PC-9 (cell line): ENCODE data around the gene LURAP1L. TPM values are rescaled to one million over a fixed set of nuclear protein-coding genes. Genes with fewer than 3 reads are reported as not detected.

Source experiments
- BruUV-seq: library from RNA; stranded (reverse); fragments of 400-500 nt; replicated peaks from 2 replicates; lab custom pipeline; 2021; lab: Mats Ljungman, UMichigan
- CTCF ChIA-PET: fragments of 300-600 bp; sonication (Branson Sonifier 250); formaldehyde crosslinking; loops from one replicate; lab custom pipeline; 2022; ENCODE audit warnings: antibody characterized with exemption; lab: Charles Lee
- POLR2A ChIA-PET: fragments of 300-600 bp; sonication (Branson Sonifier 250); formaldehyde crosslinking; loops from one replicate; lab custom pipeline; 2022; ENCODE audit warnings: antibody characterized with exemption; ENCODE audit not compliant: unreplicated experiment; lab: Charles Lee
- DNase-seq, 2 experiments: peaks; one replicate each; pipeline versions ENCODE4 v3.0.0 to v3.0.0-alpha.2; 2015 to 2022; ENCODE audit warnings: mixed read lengths in 1 of 2
- H2AFZ ChIP-seq: fragments of 200-600 bp; sonication (generic); 2 replicates; pipeline ENCODE4 v1.8.1; 2017; ENCODE audit warnings: antibody characterized with exemption
- H3F3A ChIP-seq: fragments of 200-600 bp; sonication (generic); 2 replicates; pipeline ENCODE4 v1.8.1; 2017; ENCODE audit warnings: antibody characterized with exemption, mild to moderate bottlenecking, low read depth; ENCODE audit not compliant: insufficient read depth
- H3K27ac ChIP-seq: fragments of 200-600 bp; sonication (generic); 2 replicates; pipeline ENCODE4 v1.6.1; 2016; ENCODE audit warnings: mixed run types
- H3K27me3 ChIP-seq: fragments of 200-600 bp; sonication (generic); 2 replicates; pipeline ENCODE4 v1.6.1; 2016; ENCODE audit warnings: low read depth, mixed run types; ENCODE audit not compliant: insufficient read depth
- H3K36me3 ChIP-seq: fragments of 200-600 bp; sonication (generic); 2 replicates; pipeline ENCODE4 v1.6.1; 2016; ENCODE audit warnings: low read depth, mixed run types
- H3K4me1 ChIP-seq: fragments of 200-600 bp; sonication (generic); replicated peaks from 2 replicates; pipeline ENCODE4 v1.6.1; 2016; ENCODE audit warnings: mixed run types; ENCODE audit not compliant: insufficient read depth
- H3K4me2 ChIP-seq: fragments of 200-600 bp; sonication (generic); 2 replicates; pipeline ENCODE4 v1.6.1; 2017; ENCODE audit warnings: mixed run types
- H3K4me3 ChIP-seq: fragments of 200-600 bp; sonication (generic); 2 replicates; pipeline ENCODE4 v1.6.1; 2016; ENCODE audit warnings: mixed run types
- H3K79me2 ChIP-seq: fragments of 200-600 bp; sonication (generic); 2 replicates; pipeline ENCODE4 v1.6.1; 2017; ENCODE audit warnings: low read depth, mixed run types
- H3K9me2 ChIP-seq: fragments of 200-600 bp; sonication (generic); 2 replicates; pipeline ENCODE4 v1.8.1; 2017; ENCODE audit warnings: mild to moderate bottlenecking; ENCODE audit not compliant: insufficient read depth
- H3K9me3 ChIP-seq: fragments of 200-600 bp; sonication (generic); 2 replicates; pipeline ENCODE4 v1.8.1; 2016; ENCODE audit warnings: low read depth; ENCODE audit not compliant: insufficient read depth
- H4K20me1 ChIP-seq: fragments of 200-600 bp; sonication (generic); 2 replicates; pipeline ENCODE4 v1.8.1; 2017; ENCODE audit not compliant: insufficient read depth
- CTCF ChIP-seq: fragments of 200-600 bp; sonication (generic); conservative IDR thresholded peaks from 2 replicates; pipeline ENCODE4 v1.6.1; 2017; ENCODE audit warnings: mixed run types, antibody characterized with exemption, mild to moderate bottlenecking, moderate library complexity
- EZH2 ChIP-seq: fragments of 200-600 bp; sonication (generic); IDR thresholded peaks from 2 replicates; pipeline ENCODE4 v1.8.0; 2017; ENCODE audit warnings: antibody characterized with exemption, low read depth
- intact Hi-C: fragments of 100-400 bp; cut with micrococcal nuclease; formaldehyde crosslinking; loops from one replicate; pipeline ENCODE4 v1.10.0; 2022; ENCODE audit not compliant: unreplicated experiment
- total RNA-seq: library from RNA; stranded (reverse); gene quantifications from 2 replicates; pipeline ENCODE4 v1.2.3, GENCODE V29; 2021

Gene LURAP1L
- total RNA-seq, 1 experiment from 2014 or later, result 4.1 TPM

DNA sequence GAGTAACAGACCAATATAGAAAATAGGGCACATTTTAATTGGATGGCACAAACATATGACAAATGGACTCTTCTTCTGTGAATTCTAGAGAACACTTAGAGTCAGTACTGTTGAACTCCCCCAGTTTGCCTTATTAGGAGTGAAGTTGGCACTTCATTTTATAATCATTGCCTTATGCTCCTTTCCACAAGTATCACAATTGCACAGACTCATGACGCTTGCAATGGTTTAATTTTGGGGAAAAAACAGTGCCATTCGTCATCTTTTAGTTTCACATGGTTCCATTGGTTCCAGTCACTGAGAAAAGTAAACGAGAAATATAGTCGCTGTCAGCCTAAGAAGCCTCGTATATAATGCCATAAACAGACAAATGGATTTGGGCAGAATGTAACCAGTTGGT, 71.2 kb downstream of the LURAP1L start:
- no TSS peak for BruUV-seq
- Histone ChIP-seq H3K27ac (no peak overlapping the region), H3F3A (no peaks in the 10 kb centered on the region), H4K20me1 (no peaks in the 10 kb centered on the region), H3K79me2 (no peaks in the 10 kb centered on the region), H3K27me3 (no peaks in the 10 kb centered on the region), H3K4me3 (no peak overlapping the region), H3K9me3 (0 out of 2 replicates have a peak, but pooled peaks cover 2% of the 10 kb centered on the region), H2AFZ (no peak overlapping the region), H3K9me2 (no peaks in the 10 kb centered on the region), H3K36me3 (no peaks in the 10 kb centered on the region), H3K4me1 (no peaks in the 10 kb centered on the region), H3K4me2 (no peak overlapping the region)
- CTCF ChIA-PET, result no interaction called here
- no peak for TF ChIP-seq CTCF
- TF ChIP-seq EZH2, result no peak
- POLR2A ChIA-PET, result no interaction called here
- intact Hi-C loops, result no loop called here
- DNase-seq, result no peak

- H3K9me2 ChIP-seq, result no peaks in the 10 kb centered on the region
- POLR2A ChIA-PET, result no interaction called here
- no peaks in the 10 kb centered on the region for H3K4me1 ChIP-seq
- no peaks in the 10 kb centered on the region for H4K20me1 ChIP-seq
- DNase-seq, result no peak
- H3K4me2 ChIP-seq, result no peak overlapping the region
- H3F3A ChIP-seq, result no peaks in the 10 kb centered on the region
- intact Hi-C loops, result no loop called here
- H3K36me3 ChIP-seq, result no peaks in the 10 kb centered on the region
- CTCF ChIA-PET, result no interaction called here
- H2AFZ ChIP-seq, result no peak overlapping the region
- H3K9me3 ChIP-seq, result 0 out of 2 replicates have a peak, but pooled peaks cover 2% of the 10 kb centered on the region
- BruUV-seq, result no TSS peak
- H3K27me3 ChIP-seq, result no peaks in the 10 kb centered on the region
- no peak overlapping the region for H3K27ac ChIP-seq
- TF ChIP-seq CTCF (no peak), EZH2 (no peak)
- H3K79me2 ChIP-seq, result no peaks in the 10 kb centered on the region
- H3K4me3 ChIP-seq, result no peak overlapping the region
Measured at GRCh38 chr9:12847561-12847960, 72.7 kb downstream of the LURAP1L start.

GRCh38 chr9:12849486-12850003, 74.7 kb downstream of the LURAP1L start:
- no peak for DNase-seq
- BruUV-seq, result no TSS peak
- no peaks in the 10 kb centered on the region for H3K4me1 ChIP-seq
- no peak overlapping the region for H3K27ac ChIP-seq
- no peaks in the 10 kb centered on the region for H3K9me2 ChIP-seq
- H3K4me2 ChIP-seq, result no peak overlapping the region
- no peaks in the 10 kb centered on the region for H3K79me2 ChIP-seq
- H2AFZ ChIP-seq, result no peak overlapping the region
- intact Hi-C loops, result no loop called here
- POLR2A ChIA-PET, result no interaction called here
- 0 out of 2 replicates have a peak, but pooled peaks cover 2% of the 10 kb centered on the region for H3K9me3 ChIP-seq
- H3F3A ChIP-seq, result no peaks in the 10 kb centered on the region
- TF ChIP-seq EZH2 (no peak), CTCF (no peak)
- no peaks in the 10 kb centered on the region for H3K27me3 ChIP-seq
- no peaks in the 10 kb centered on the region for H4K20me1 ChIP-seq
- CTCF ChIA-PET, result no interaction called here
- no peak overlapping the region for H3K4me3 ChIP-seq
- no peaks in the 10 kb centered on the region for H3K36me3 ChIP-seq
